GM20000 (cell line): ENCODE data around the gene ARL13B.

ENCODE experiments used
- DNase-seq: peaks from one replicate; pipeline ENCODE4 v3.0.0; 2012; ENCODE audit warnings: low spot score
- TF ChIP-seq, protein P1 (sequence below): IDR thresholded peaks from 2 replicates; pipeline ENCODE4 v1.5.1; 2012; ENCODE audit warnings: mild to moderate bottlenecking, control low read depth; ENCODE audit errors: extremely low read depth, missing control alignments

The ARL13B gene

DNA sequence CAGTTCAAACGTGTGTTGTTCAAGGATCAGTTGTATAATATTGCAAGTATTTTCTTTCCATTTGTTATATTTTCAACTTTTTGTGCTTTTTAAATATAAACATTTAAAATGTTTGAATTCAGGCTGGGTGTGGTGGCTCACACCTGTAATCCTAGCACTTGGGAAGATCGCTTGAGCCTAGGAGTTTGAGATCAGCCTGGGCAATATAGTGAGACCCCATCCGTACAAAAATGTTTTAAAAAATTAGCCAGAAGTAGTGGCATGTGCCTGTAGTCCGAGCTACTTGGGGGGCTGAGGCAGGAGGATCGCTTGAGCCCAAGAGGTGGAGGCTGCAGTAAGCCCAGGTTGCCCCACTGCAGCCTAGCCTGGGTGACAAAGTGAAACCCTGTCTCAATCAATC, 4.7 kb downstream of the ARL13B start:
- TF ChIP-seq, protein P1, sequence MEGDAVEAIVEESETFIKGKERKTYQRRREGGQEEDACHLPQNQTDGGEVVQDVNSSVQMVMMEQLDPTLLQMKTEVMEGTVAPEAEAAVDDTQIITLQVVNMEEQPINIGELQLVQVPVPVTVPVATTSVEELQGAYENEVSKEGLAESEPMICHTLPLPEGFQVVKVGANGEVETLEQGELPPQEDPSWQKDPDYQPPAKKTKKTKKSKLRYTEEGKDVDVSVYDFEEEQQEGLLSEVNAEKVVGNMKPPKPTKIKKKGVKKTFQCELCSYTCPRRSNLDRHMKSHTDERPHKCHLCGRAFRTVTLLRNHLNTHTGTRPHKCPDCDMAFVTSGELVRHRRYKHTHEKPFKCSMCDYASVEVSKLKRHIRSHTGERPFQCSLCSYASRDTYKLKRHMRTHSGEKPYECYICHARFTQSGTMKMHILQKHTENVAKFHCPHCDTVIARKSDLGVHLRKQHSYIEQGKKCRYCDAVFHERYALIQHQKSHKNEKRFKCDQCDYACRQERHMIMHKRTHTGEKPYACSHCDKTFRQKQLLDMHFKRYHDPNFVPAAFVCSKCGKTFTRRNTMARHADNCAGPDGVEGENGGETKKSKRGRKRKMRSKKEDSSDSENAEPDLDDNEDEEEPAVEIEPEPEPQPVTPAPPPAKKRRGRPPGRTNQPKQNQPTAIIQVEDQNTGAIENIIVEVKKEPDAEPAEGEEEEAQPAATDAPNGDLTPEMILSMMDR, result no peak
- no peak for DNase-seq

DNA sequence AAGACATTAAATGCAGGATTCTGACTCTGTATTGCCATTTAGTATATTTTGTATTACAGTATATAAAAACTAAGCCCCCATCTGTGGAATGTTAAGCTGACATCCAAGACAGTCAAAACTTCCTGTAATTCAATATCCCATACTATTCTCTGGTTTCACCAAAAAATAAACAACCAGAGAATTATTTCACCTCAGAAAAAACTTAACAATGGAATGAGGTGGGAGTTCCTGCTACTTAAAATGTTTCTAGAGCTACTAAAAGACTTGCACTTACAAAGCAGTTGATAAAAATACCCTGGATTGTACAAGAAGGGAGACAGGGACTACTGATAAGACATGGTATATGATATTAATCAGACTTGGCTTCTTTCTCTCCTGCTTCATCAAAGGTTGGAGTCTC, 8.3 kb downstream of the ARL13B start:
- no peak for DNase-seq
- TF ChIP-seq, protein P1, result no peak

DNA sequence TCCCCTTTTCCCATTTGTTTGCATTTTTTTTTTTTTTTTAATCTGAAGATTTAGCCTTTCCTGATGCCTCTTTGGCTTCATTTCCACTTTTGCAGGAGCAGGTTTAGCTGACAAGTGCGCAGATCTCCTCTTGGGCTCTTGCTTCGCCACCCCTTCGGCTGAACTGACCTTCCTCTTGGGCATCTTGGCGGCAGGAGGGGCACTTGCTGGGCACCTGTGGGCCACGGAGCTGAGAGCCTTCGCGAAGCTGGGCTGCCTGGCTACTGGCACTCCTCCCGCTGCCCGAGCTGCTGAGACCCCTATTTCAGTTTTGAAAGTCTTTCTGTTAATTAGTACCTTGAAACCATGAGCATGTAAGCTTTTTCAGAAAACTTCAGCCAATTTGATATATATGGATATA, 8.8 kb downstream of the ARL13B start:
- TF ChIP-seq, protein P1, result no peak
- no peak for DNase-seq

DNA sequence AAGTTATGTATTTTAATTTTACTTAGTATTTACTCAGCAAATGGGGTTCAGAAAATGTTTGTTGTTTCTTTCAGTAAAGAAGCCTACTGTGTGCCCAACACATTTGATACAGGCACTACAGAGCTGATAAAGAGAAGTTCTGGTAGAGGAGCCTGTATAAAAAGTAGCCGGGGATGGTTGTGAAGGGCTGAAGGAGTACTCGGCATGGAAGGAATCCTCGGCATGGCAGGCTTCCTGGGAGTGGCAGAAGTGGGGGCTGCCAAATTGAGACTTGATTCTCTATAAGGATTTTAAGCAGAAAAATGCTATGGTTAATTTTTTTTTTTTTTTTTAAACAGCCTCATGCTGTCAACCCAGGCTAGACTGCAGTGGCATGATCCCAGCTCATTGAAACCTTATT, 9.3 kb downstream of the ARL13B start:
- TF ChIP-seq, protein P1, result no peak
- DNase-seq, result no peak

DNA sequence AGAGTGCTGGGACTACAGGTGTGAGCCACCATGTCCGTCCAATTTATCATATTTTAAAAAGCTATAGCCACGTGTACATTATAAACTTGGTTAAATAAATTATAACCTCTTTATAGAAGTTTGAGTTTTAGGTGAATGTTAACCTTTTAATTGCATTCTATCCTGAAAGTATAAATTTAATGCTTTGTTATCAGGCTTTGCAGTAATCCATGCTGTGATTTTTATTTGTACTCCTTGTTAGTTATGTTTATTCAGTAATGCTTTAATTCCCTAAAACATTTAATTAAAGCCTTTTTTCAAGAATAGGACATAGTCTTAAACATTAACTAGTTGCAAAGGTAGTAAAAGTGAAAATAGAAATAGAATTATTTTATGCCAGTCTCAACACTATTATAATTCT, 11.7 kb downstream of the ARL13B start:
- TF ChIP-seq, protein P1, result no peak
- DNase-seq, result no peak

DNA sequence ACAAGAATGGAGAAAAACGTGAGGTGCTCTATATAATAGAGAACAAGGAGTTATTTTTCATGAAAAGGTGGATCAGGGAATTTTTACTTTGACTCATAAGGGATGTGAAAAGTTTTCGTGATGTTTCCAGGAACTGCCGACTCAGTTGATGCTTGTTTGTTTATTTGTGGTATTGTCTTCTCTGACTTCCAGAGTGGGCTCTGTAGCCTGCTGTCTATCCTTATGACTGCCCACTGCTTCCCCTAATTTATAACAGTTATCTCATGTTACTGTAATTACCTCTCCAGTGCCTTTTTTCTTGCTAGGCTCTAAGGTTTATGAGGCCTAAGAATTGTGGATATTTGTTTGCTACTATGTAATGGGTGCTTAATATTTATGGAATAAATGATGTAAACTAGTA, 12.3 kb downstream of the ARL13B start:
- TF ChIP-seq, protein P1, result no peak
- DNase-seq, result no peak

DNA sequence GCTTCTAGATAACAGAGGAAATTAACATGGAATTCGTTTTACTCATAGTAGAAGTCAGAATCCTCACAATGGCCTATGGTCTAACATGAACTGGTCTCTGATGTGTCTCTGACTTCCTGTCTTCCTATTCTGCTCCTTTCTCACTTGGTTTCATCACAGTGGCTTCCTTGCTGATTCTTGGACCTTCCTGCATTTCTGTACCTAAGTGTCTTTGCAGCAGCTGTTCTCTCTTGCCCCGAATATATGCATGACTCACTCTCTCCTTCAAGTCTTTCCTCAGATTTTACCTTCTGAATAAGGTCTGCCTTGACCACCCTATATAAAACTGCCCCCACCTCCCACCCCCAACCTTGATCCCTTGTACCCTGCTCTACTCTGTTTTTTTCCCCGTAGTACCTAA, 14.1 kb downstream of the ARL13B start:
- no peak for DNase-seq
- TF ChIP-seq, protein P1, result no peak
